ENCODE results near the gene CNGB1.

DNA sequence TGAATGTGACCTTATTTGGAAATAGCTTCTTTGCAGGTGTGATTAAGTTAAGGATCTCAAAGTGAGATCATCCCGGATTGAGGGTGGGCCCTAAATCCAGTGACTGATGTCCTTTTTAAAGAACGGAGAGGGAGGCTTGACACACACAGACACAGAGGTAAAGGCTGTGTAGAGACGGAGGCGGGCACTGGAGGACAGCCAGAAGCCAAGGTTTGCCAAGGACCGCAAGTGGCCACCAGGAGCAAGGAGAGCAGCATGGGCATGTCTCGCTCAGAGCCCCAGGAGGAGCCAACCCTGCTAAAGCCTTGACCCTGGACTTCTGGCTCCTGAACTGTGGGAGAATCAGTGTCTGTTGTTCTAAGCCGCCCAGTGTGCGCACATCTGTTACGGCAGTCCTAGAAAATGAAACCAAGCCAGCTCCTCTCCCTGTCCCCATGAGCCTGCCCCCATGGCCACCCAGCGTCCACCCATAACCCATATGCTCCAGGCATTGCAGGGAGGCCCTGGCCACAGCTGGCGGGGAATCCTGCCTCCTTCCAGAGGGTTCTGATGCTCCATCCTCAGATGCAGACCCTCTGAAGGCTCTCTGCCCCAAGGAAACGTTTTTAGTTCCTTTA lies 15.2 kb downstream of the CNGB1 start:
- TF ChIP-seq, protein P1, sequence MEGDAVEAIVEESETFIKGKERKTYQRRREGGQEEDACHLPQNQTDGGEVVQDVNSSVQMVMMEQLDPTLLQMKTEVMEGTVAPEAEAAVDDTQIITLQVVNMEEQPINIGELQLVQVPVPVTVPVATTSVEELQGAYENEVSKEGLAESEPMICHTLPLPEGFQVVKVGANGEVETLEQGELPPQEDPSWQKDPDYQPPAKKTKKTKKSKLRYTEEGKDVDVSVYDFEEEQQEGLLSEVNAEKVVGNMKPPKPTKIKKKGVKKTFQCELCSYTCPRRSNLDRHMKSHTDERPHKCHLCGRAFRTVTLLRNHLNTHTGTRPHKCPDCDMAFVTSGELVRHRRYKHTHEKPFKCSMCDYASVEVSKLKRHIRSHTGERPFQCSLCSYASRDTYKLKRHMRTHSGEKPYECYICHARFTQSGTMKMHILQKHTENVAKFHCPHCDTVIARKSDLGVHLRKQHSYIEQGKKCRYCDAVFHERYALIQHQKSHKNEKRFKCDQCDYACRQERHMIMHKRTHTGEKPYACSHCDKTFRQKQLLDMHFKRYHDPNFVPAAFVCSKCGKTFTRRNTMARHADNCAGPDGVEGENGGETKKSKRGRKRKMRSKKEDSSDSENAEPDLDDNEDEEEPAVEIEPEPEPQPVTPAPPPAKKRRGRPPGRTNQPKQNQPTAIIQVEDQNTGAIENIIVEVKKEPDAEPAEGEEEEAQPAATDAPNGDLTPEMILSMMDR (IDR thresholded peaks at IDR 0.05), result peak in 2 of 7 experiments; percentile 9 to 24
- no peak for TF ChIP-seq POLR2A (IDR thresholded peaks at IDR 0.05)
- TF ChIP-seq POLR2AphosphoS5 (IDR thresholded peaks at IDR 0.05), result no peak
- TF ChIP-seq EP300 (IDR thresholded peaks at IDR 0.05), result no peak
